Heart left ventricle (tissue), 13 donors: Measurements from ENCODE around the gene DNM2.

ENCODE experiments used
- POLR2A ChIP-seq, 2 donors: fragments of 450-650 bp; IDR thresholded peaks; one replicate each; pipeline ENCODE4 v1.6.1; 2017; ENCODE audit warnings: antibody characterized with exemption in 2 of 2, mild to moderate bottlenecking in 2 of 2, moderate library complexity in 2 of 2
- TF ChIP-seq, protein P1 (sequence below), 12 donors: fragments of 200-600 bp; sonication (generic) in 4 of 12; IDR thresholded peaks; one replicate each; pipeline versions ENCODE4 v1.5.0 to v1.8.0; 2018 to 2022; ENCODE audit warnings: antibody characterized with exemption in 12 of 12, mild to moderate bottlenecking in 5 of 12
- donor health status: ischemic (EF 13 %, LVEDD 7.1; RV severe dilation, severe dysfunction).
- donor health status: DM: no; HTN: yes; CAD: no.
- donor health status: DM: no; HTN: no; CAD: no.
- donor health status: ischemic (EF 25% LVEDD 6.9; RV normal size, moderate dysfunction).
- donor health status: ischemic (EF 25% LVEDD 5.7; RV mildly dilated, moderate dysfunction).
- donor health status: ischemic (EF 35%, LVEDD 5.7; RV mildly dilated, moderate dysfunction).
- donor health status: nonischemic (EF 11% LVEDD 7.7; RV severe dilation, severe dysfunction).
- donor health status: DM: yes; HTN: yes; CAD: no.
- donor health status: PGD.
- donor health status: ischemic (EF 29% LVEDD 5.4; RV normal size, mild dysfunction).
- donor health status: nonischemic (EF 23%, LVEDD 6.1; RV moderate dilation, normal function).

DNA sequence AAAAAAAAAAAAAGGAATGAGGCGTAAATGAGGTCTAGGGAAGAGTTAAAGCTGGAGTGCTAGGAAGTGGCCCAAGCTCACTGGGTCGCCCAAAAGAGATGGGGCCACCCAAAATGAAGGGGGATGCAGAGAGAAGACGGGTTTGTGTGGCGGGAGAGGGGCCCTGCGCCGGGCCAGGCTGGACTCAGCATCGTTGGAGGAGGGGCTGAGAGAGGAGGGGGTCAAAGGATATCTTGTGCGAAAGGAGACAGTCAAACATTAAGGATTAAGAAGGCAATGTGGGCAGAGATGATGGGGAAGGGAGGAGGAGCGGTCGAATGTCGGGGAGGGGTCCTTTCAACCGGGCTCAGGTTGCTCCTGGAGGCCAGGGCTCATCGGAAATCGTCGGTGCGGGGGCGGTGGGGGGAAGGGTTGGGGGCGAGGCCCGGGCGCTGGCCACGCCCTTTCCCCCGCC is 152.6 kb downstream of the DNM2 start:
- TF ChIP-seq, protein P1, sequence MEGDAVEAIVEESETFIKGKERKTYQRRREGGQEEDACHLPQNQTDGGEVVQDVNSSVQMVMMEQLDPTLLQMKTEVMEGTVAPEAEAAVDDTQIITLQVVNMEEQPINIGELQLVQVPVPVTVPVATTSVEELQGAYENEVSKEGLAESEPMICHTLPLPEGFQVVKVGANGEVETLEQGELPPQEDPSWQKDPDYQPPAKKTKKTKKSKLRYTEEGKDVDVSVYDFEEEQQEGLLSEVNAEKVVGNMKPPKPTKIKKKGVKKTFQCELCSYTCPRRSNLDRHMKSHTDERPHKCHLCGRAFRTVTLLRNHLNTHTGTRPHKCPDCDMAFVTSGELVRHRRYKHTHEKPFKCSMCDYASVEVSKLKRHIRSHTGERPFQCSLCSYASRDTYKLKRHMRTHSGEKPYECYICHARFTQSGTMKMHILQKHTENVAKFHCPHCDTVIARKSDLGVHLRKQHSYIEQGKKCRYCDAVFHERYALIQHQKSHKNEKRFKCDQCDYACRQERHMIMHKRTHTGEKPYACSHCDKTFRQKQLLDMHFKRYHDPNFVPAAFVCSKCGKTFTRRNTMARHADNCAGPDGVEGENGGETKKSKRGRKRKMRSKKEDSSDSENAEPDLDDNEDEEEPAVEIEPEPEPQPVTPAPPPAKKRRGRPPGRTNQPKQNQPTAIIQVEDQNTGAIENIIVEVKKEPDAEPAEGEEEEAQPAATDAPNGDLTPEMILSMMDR (IDR thresholded peaks at IDR 0.05), result no peak
- TF ChIP-seq POLR2A (IDR thresholded peaks at IDR 0.05), result no peak
